ENCODE data around the gene NFKB1.

Gene NFKB1

DNA sequence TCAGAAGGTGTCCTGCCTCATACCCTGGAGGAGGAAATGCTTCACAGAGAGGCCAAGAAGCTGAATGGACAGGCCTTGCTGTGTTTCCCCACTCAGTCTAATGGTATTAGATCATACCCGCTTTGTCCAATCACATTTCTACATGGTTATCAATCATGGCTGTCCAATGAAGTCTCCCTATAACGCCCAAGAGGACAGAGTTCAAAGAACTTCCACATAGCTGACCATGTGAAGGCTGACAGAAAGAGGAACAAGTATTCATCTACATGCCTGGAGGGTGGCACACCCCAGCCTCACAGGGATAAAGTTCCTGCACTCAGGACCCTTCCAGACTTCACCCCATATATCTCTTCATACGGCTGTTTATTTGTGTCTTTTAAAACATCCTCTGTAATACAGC, 136.2 kb downstream of the NFKB1 start:
- no peak for DNase-seq

DNA sequence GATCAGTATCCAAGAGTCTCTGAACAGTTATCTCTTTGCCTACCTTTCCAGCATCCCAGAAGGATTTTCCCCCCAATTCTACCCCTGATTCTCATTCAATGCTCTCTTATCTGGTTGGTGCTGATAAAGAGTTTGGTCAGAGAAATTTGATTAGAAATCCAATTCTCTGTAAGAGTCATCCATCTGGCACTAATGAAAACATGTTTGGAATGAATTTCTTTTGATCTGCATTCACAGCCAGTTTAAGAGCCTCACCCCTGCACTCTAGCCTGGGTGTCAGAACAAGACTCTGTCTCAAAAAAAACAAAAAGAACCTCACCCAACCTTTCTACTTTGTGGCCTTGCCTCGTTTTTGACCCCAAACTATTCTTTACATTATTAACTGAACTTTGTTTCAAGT, 137.5 kb downstream of the NFKB1 start:
- no peak for DNase-seq

DNA sequence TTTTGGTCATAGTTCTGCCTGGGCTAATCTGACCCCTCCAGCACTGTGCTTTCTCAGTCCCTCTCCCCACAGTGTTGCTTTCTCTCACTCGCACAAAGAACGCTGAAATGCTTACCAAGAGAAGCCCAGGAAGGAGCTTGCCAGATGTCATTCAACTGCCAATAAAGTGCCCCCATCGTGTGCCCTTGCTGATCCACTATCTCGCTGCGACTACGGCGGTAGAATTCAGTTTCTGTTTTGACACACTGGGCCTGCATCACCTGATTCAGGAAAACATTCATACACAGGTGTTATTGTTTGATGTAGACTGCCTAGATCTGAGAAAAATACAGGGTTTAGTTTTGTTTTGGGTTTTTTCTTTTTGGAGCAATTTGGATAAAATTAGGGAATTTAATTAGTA, 138.4 kb downstream of the NFKB1 start:
- no peak for DNase-seq

DNA sequence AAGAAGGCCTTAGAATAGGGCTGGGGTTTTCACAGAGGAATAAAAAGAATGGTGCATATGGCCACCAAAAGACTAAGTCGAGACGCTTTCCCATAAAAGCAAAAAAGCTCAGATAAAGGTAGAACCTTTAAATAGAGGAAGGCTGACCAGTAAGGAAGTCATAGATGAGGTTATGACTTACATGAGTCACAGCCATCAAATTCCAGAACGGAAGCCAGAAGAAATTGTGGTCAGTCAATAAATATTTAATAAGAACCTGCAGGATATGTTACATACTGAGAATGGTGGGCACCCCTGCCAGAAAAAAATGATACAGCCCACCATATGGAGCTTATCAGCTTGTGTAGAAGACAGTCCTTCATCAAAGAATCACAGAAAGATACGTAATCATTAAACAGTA, 139.5 kb downstream of the NFKB1 start:
- DNase-seq = no peak

DNA sequence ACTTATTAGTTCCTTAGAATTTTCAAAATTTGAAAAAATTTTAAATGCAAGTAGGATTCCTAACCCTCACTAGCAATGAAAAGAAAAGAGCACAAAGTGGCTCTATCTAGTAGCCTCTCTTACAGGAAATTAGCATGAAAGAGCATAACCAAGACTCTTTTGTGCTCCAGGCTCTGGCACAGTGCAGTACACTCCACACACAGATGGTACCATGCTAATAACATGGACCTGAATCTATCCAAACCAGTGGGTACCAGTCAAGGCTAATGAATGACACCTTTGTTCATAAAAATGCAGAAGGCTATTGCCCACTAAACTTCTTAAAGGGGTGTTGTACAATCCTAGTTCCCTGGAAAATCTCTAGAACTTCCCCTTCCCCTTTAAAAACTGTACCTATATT, 140.6 kb downstream of the NFKB1 start:
- no peak for DNase-seq

DNA sequence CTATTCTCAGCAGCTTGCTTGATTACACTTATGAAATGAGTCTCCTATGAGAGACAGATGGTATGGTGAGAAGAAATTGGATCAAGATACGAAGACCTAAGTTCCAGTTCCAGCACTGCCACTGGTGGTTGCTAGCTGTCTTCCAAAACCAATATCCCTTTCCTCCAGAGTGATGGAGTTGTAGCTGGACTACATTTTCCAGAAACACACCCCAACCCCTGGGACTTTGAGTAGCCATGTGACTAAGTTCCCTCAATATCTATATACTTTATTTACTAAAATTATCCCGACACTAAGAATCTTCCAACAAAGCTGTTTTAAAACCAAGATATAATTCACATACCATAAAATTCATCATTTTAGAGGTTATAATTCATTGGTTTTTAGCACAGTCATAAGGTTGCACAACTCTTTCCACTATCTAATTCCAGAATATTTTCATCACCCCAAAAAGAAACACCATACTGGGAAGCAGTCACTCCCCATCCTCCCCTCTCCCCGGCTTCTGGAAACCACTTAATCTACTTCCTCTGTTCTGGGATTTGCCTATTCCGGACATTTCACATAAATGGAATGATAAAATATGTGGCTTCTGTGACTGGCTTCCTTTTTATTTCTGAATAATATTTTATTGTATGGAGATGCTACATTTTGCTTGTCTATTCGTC, 141.6 kb downstream of the NFKB1 start:
- DNase-seq = no peak

DNA sequence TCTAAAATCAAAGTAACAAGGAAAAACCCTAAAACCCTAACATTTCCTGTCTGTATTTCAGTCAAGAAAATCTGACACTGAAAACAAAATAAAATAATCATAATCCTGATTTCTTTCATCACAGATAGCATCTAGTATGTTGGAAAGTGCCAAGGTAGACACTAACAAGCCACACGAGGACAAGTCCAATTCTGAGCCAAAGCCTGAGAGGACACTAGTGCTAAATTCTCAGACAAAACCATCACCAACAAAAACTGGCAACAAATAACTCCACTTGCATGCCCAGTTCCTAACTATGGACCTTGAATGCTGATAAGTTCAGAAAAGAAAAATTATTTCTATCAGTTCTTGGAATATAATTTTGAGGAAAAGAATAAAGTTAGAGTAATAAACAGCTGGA, 146.0 kb downstream of the NFKB1 start:
- no peak for DNase-seq

DNA sequence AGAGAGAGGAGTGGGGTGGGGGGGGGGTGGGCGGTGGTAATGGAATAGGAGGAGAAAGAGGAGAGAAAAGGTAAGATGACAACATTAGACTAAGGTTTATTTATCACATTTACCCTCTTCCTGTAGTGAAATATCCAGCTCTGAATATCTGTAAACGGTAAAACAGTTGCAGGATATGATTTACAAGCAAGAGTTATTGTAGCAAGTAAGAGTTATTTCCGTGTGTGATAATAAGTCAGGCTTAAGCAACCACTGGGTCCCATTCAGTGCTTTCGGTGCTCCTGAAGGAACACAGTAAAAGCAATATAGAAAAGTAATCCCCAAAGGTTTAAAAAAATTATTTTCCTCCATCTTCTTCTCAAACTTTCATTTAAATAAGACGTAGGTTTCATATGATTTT, 156.0 kb downstream of the NFKB1 start:
- no peak for DNase-seq

DNA sequence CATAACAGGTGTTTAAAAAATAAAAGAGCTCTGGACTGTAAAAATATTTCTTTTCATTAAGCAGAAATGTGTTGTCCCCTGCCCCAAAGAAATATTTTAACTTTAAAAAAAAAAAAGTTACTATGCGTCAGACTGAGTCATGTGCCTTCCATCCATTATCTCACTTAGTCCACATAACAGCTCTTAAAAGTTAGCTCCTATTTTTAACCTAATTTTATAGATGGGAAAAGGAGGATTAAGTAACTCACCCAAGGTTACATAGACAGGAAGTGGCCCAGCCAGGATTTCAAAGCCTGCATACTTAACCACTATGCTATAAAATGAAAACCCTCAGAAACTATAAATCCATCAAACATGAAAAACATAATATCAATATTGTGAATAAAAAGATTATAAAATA, 161.9 kb downstream of the NFKB1 start:
- DNase-seq = no peak

DNA sequence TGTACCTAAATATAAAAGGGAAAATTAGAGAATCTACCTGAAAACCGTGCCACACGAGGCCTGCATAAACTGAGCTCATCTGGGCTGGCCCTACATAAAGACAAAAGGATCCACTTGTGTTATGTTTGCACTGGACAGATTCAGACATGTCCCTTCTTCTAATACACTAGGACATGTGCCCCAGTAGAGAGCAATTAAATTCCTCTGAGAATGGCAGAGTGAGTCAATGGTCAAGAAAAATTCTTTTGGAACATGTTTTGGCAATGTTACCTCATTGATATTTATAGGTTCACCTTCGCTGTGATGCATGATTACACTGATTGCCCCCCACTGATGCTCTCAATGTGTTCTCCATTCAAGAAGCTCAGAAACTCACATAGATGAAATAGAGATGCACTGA, 164.4 kb downstream of the NFKB1 start:
- DNase-seq = peak; percentile 73
